ENCODE measurements around the gene CYP27C1.

DNA sequence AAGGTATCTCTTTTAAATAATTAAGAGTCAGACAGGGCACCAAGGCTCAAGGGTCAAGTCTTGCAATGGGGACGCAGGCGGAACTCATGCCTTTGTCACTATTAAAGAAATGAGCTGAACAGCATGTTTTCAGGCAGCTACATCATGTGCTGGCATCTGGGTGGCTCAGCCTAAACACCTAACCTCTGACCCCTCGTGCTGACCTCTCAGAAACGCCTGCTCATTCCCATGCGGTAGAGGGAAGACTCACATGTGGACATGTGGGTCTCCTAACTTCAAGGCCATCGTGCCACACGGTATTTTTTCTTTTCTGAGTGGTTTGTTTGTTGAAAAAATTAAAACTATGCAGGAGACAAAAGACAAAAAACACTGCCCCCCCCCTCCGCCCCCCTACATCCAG is 31.3 kb downstream of the CYP27C1 start:
- TF ChIP-seq POLR2A (IDR thresholded peaks at IDR 0.05), result no peak
- TF ChIP-seq, protein P1, sequence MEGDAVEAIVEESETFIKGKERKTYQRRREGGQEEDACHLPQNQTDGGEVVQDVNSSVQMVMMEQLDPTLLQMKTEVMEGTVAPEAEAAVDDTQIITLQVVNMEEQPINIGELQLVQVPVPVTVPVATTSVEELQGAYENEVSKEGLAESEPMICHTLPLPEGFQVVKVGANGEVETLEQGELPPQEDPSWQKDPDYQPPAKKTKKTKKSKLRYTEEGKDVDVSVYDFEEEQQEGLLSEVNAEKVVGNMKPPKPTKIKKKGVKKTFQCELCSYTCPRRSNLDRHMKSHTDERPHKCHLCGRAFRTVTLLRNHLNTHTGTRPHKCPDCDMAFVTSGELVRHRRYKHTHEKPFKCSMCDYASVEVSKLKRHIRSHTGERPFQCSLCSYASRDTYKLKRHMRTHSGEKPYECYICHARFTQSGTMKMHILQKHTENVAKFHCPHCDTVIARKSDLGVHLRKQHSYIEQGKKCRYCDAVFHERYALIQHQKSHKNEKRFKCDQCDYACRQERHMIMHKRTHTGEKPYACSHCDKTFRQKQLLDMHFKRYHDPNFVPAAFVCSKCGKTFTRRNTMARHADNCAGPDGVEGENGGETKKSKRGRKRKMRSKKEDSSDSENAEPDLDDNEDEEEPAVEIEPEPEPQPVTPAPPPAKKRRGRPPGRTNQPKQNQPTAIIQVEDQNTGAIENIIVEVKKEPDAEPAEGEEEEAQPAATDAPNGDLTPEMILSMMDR (IDR thresholded peaks at IDR 0.05), result no peak
